Ishikawa (cell line): ENCODE results near the gene ZNF747.
A peak's percentile ranks its signal among the peaks of the same experiment; 100 is the strongest.

Experiments used
- CEBPB ChIP-seq: IDR thresholded peaks from 2 replicates; pipeline ENCODE4 v1.6.1; 2012
- CREB1 ChIP-seq: IDR thresholded peaks from 2 replicates; pipeline ENCODE4 v1.6.1; 2012; ENCODE audit warnings: low read depth
- EGR1 ChIP-seq: IDR thresholded peaks from 2 replicates; pipeline ENCODE4 v1.6.1; 2012
- EP300 ChIP-seq: IDR thresholded peaks from 2 replicates; pipeline ENCODE4 v1.6.1; 2012; ENCODE audit warnings: borderline replicate concordance
- FOXM1 ChIP-seq: IDR thresholded peaks from 2 replicates; pipeline ENCODE4 v1.6.1; 2012; ENCODE audit warnings: low read depth, borderline replicate concordance
- MAX ChIP-seq: IDR thresholded peaks from 2 replicates; pipeline ENCODE4 v1.6.1; 2012
- NFIC ChIP-seq: IDR thresholded peaks from 2 replicates; pipeline ENCODE4 v1.6.1; 2012
- RAD21 ChIP-seq: IDR thresholded peaks from 2 replicates; pipeline ENCODE4 v1.6.1; 2012; ENCODE audit warnings: low read depth
- REST ChIP-seq: IDR thresholded peaks from 2 replicates; pipeline ENCODE4 v1.6.1; 2012; ENCODE audit warnings: low read depth, mild to moderate bottlenecking
- TAF1 ChIP-seq: IDR thresholded peaks from 2 replicates; pipeline ENCODE4 v1.6.1; 2012; ENCODE audit warnings: low read depth, mild to moderate bottlenecking
- TCF12 ChIP-seq: IDR thresholded peaks from 2 replicates; pipeline ENCODE4 v1.6.1; 2012; ENCODE audit warnings: low read depth
- TEAD4 ChIP-seq: IDR thresholded peaks from 2 replicates; pipeline ENCODE4 v1.6.1; 2012
- USF1 ChIP-seq: IDR thresholded peaks from 2 replicates; pipeline ENCODE4 v1.6.1; 2012
- YY1 ChIP-seq: IDR thresholded peaks from 2 replicates; pipeline ENCODE4 v1.6.1; 2012; ENCODE audit warnings: low read depth
- ZBTB7A ChIP-seq: IDR thresholded peaks from 2 replicates; pipeline ENCODE4 v1.6.1; 2012; ENCODE audit warnings: low read depth

The ZNF747 gene

GRCh38 chr16:30491744-30492308 is 42.8 kb downstream of the ZNF747 start:
- no peak for TF ChIP-seq TAF1
- TF ChIP-seq NFIC = 0 out of 2 replicates have a peak, but pooled peaks have one; percentile 13

- TF ChIP-seq TCF12 (no peak), YY1 (no peak), CREB1 (no peak), TAF1 (no peak), MAX (no peak), NFIC (no peak), TEAD4 (no peak), EGR1 (no peak), FOXM1 (no peak), RAD21 (no peak), REST (no peak), USF1 (no peak), CEBPB (no peak), EP300 (no peak)
Observed at GRCh38 chr16:30491229-30491628, 43.4 kb downstream of the ZNF747 start.

- TF ChIP-seq USF1 (no peak), TAF1 (no peak), EGR1 (no peak), REST (no peak)
Observed at GRCh38 chr16:30490210-30490609, 44.4 kb downstream of the ZNF747 start.

GRCh38 chr16:30488764-30489605 is 45.7 kb downstream of the ZNF747 start:
- TF ChIP-seq MAX = no peak
- TF ChIP-seq ZBTB7A = no peak
- 0 out of 2 replicates have a peak, but pooled peaks have one; percentile 17 for TF ChIP-seq CEBPB

GRCh38 chr16:30485818-30486436 is 48.7 kb downstream of the ZNF747 start:
- no peak for TF ChIP-seq REST
- TF ChIP-seq RAD21 = no peak
- no peak for TF ChIP-seq TCF12
- no peak for TF ChIP-seq EGR1
- TF ChIP-seq USF1 = no peak
- no peak for TF ChIP-seq EP300
- no peak for TF ChIP-seq MAX
